22Rv1 (cell line): ENCODE data around the gene NADK2.

Experiments used
- ZFX ChIP-seq: fragments of 450-650 bp; IDR thresholded peaks from 2 replicates; pipeline ENCODE4 v1.6.1; 2017; ENCODE audit warnings: antibody characterized with exemption, borderline replicate concordance
- TF ChIP-seq, protein P1 (sequence below): fragments of 450-650 bp; IDR thresholded peaks from 2 replicates; pipeline ENCODE4 v1.5.1; 2017; ENCODE audit warnings: mild to moderate bottlenecking

- TF ChIP-seq, protein P1, sequence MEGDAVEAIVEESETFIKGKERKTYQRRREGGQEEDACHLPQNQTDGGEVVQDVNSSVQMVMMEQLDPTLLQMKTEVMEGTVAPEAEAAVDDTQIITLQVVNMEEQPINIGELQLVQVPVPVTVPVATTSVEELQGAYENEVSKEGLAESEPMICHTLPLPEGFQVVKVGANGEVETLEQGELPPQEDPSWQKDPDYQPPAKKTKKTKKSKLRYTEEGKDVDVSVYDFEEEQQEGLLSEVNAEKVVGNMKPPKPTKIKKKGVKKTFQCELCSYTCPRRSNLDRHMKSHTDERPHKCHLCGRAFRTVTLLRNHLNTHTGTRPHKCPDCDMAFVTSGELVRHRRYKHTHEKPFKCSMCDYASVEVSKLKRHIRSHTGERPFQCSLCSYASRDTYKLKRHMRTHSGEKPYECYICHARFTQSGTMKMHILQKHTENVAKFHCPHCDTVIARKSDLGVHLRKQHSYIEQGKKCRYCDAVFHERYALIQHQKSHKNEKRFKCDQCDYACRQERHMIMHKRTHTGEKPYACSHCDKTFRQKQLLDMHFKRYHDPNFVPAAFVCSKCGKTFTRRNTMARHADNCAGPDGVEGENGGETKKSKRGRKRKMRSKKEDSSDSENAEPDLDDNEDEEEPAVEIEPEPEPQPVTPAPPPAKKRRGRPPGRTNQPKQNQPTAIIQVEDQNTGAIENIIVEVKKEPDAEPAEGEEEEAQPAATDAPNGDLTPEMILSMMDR: no peak
- no peak for TF ChIP-seq ZFX
These were observed 94.0 kb downstream of the NADK2 start for GRCh38 chr5:36147681-36148080.
